ENCODE results near the gene PTPRR. TPM values are rescaled to one million over a fixed set of nuclear protein-coding genes. Genes with fewer than 3 reads are reported as not detected.

PTPRR gene
- total RNA-seq, 4 donors from 2014 or later, result 1.3 to 1.5 TPM; not detected in 2

- no peak for TF ChIP-seq CTCF (IDR thresholded peaks at IDR 0.05; ENCODE audit: low read depth)
Observed at GRCh38 chr12:70671698-70672097, 248.8 kb downstream of the PTPRR start.

- TF ChIP-seq CTCF (IDR thresholded peaks at IDR 0.05; ENCODE audit: low read depth), result no peak
Observed at GRCh38 chr12:70670948-70671347, 249.6 kb downstream of the PTPRR start.

- TF ChIP-seq CTCF (IDR thresholded peaks at IDR 0.05; ENCODE audit: low read depth), result no peak
Observed at GRCh38 chr12:70667253-70667652, 253.3 kb downstream of the PTPRR start.

GRCh38 chr12:70666364-70666763 is 254.2 kb downstream of the PTPRR start:
- no peak for TF ChIP-seq CTCF (IDR thresholded peaks at IDR 0.05; ENCODE audit: low read depth)

- TF ChIP-seq CTCF (IDR thresholded peaks at IDR 0.05; ENCODE audit: low read depth), result no peak
Observed at GRCh38 chr12:70664465-70664881, 256.1 kb downstream of the PTPRR start.

- TF ChIP-seq CTCF (IDR thresholded peaks at IDR 0.05; ENCODE audit: low read depth), result no peak
Observed at GRCh38 chr12:70663838-70664237, 256.7 kb downstream of the PTPRR start.

GRCh38 chr12:70661466-70662161 is 258.9 kb downstream of the PTPRR start:
- TF ChIP-seq CTCF (IDR thresholded peaks at IDR 0.05; ENCODE audit: low read depth), result no peak
